Karpas-422 (cell line): ENCODE results near the gene NT5DC1. TPM values are rescaled to one million over a fixed set of nuclear protein-coding genes. Genes with fewer than 3 reads are reported as not detected.

Source experiments
- DNase-seq: peaks from one replicate; pipeline ENCODE4 v3.0.0-alpha.2; 2015
- H2AFZ ChIP-seq: fragments of 200-600 bp; sonication (generic); 2 replicates; pipeline ENCODE4 v1.6.1; 2014; ENCODE audit warnings: antibody characterized with exemption, low read length, mixed read lengths
- H3K27ac ChIP-seq: fragments of 200-600 bp; sonication (generic); 2 replicates; pipeline ENCODE4 v1.5.1; 2014; ENCODE audit warnings: mild to moderate bottlenecking, low read length, moderate library complexity
- H3K27me3 ChIP-seq: fragments of 200-600 bp; sonication (generic); 2 replicates; pipeline ENCODE4 v1.6.1; 2014; ENCODE audit warnings: low read length, mixed read lengths
- H3K36me3 ChIP-seq: fragments of 200-600 bp; sonication (generic); 2 replicates; pipeline ENCODE4 v1.6.1; 2014; ENCODE audit warnings: low read length, mixed read lengths; ENCODE audit not compliant: insufficient read depth
- H3K4me1 ChIP-seq: fragments of 200-600 bp; sonication (generic); 2 replicates; pipeline ENCODE4 v1.6.1; 2014; ENCODE audit warnings: mild to moderate bottlenecking, low read length, mixed read lengths
- H3K4me2 ChIP-seq: fragments of 200-600 bp; sonication (generic); 2 replicates; pipeline ENCODE4 v1.6.1; 2014; ENCODE audit warnings: low read length, low read depth, mild to moderate bottlenecking; ENCODE audit not compliant: poor library complexity, severe bottlenecking
- H3K4me3 ChIP-seq: fragments of 200-600 bp; sonication (generic); 2 replicates; pipeline ENCODE4 v1.5.1; 2014; ENCODE audit warnings: mild to moderate bottlenecking, antibody characterized with exemption, low read length, mixed read lengths
- H3K79me2 ChIP-seq: fragments of 200-600 bp; sonication (generic); 2 replicates; pipeline ENCODE4 v1.6.1; 2014; ENCODE audit warnings: mild to moderate bottlenecking, low read length, mixed read lengths
- H3K9ac ChIP-seq: fragments of 200-600 bp; sonication (generic); 2 replicates; pipeline ENCODE4 v1.6.0; 2014; ENCODE audit warnings: low read length
- H3K9me2 ChIP-seq: fragments of 200-600 bp; sonication (generic), shearing (Covaris generic); replicated peaks from 2 replicates; pipeline ENCODE4 v1.6.0; 2014; ENCODE audit warnings: mild to moderate bottlenecking, low read length, moderate library complexity; ENCODE audit not compliant: insufficient read depth
- H3K9me3 ChIP-seq: fragments of 300-700, 200-600 bp; sonication (generic); 2 replicates; pipeline ENCODE4 v1.6.1; 2014; ENCODE audit warnings: low read length, mixed read lengths
- H4K20me1 ChIP-seq: fragments of 200-600 bp; sonication (generic); 2 replicates; pipeline ENCODE4 v1.6.1; 2014; ENCODE audit warnings: mild to moderate bottlenecking, antibody characterized with exemption, low read length, low read depth; ENCODE audit not compliant: insufficient read depth
- total RNA-seq: library from RNA; depleted of rRNA; stranded (reverse); fragments of >200 nt; shearing (Covaris generic); gene quantifications from 2 replicates; pipeline ENCODE4 v1.2.3, GENCODE V29; 2014; ENCODE audit warnings: low replicate concordance

The NT5DC1 gene
- total RNA-seq, 1 experiment from 2014 or later, result 3.0 TPM

DNA sequence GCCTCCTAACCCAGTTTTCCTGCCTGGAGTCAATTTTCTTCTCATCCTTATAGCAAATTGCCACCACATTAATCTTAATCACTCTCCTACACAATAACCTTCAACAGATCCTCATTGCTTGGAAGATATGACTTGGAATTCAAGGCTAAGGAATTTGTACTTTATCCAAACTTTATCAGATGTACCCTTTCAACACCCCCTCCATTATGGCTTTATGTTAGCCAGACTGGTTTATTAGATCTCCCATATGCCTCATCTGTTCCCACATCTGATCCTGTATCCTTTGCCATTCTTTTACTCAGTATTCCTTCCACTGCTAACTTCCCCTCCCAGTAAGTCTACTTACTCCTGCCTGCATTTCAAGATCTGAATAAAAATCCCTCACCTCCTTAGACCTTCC lies 36.0 kb upstream of the NT5DC1 start:
- H3K9ac ChIP-seq, result no peak overlapping the region
- no peaks in the 10 kb centered on the region for H4K20me1 ChIP-seq
- no peaks in the 10 kb centered on the region for H3K9me2 ChIP-seq
- H3K9me3 ChIP-seq, result no peaks in the 10 kb centered on the region
- H3K79me2 ChIP-seq, result no peaks in the 10 kb centered on the region
- no peaks in the 10 kb centered on the region for H3K27me3 ChIP-seq
- no peak overlapping the region for H3K4me2 ChIP-seq
- H3K27ac ChIP-seq, result no peak overlapping the region
- no peak for DNase-seq
- no peak overlapping the region for H2AFZ ChIP-seq
- no peaks in the 10 kb centered on the region for H3K4me1 ChIP-seq
- H3K36me3 ChIP-seq, result no peaks in the 10 kb centered on the region
- H3K4me3 ChIP-seq, result no peak overlapping the region

DNA sequence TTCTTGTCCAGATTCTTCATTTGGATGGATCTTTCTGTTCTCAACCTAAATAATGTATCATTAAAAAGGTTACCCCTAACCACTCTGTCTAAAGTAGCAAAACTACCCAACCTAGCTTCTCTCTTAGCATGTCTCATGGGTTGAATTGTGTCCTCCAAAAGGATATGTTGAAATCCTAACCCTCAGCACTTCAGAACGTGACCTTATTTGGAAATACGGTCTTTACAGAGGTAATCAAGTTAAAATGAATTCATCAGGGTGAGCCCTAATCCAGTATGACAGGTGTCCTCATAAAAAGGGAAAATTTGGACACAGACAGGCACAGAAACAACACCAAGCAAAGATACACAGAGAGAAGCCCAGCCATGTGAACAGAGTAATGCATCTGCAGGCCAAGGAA lies 33.9 kb upstream of the NT5DC1 start:
- no peak overlapping the region for H3K27ac ChIP-seq
- no peaks in the 10 kb centered on the region for H3K9me2 ChIP-seq
- no peak overlapping the region for H3K4me2 ChIP-seq
- H2AFZ ChIP-seq, result no peak overlapping the region
- no peaks in the 10 kb centered on the region for H4K20me1 ChIP-seq
- H3K36me3 ChIP-seq, result no peaks in the 10 kb centered on the region
- H3K4me1 ChIP-seq, result no peaks in the 10 kb centered on the region
- H3K9me3 ChIP-seq, result no peaks in the 10 kb centered on the region
- no peak for DNase-seq
- no peaks in the 10 kb centered on the region for H3K79me2 ChIP-seq
- H3K9ac ChIP-seq, result no peak overlapping the region
- no peak overlapping the region for H3K4me3 ChIP-seq
- no peaks in the 10 kb centered on the region for H3K27me3 ChIP-seq

DNA sequence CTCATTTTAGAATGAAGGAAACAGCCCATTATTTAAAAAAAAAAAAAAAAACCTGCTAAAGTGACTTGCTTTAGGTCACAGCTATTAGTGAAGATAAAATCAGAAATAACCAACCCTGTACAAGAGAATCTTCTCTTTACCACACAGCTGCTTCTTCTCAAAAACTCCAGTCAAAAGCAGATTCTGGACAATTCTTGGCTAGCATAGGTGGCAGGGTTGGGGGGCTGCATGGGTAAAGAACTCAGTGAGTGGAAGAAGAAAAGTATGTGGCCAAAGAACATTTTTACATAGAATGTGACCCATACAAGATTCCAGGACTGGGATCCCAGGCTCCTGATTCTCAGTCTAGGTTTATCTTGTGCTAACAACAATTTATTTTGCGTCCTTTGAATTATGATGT lies 30.6 kb upstream of the NT5DC1 start:
- Histone ChIP-seq H3K27ac (no peak overlapping the region), H3K4me3 (no peak overlapping the region), H3K79me2 (no peaks in the 10 kb centered on the region), H3K4me2 (no peak overlapping the region), H3K36me3 (no peaks in the 10 kb centered on the region), H3K9ac (no peak overlapping the region), H3K9me3 (no peaks in the 10 kb centered on the region), H3K27me3 (no peaks in the 10 kb centered on the region), H2AFZ (no peak overlapping the region), H3K4me1 (no peaks in the 10 kb centered on the region), H3K9me2 (no peaks in the 10 kb centered on the region), H4K20me1 (no peaks in the 10 kb centered on the region)
- no peak for DNase-seq

DNA sequence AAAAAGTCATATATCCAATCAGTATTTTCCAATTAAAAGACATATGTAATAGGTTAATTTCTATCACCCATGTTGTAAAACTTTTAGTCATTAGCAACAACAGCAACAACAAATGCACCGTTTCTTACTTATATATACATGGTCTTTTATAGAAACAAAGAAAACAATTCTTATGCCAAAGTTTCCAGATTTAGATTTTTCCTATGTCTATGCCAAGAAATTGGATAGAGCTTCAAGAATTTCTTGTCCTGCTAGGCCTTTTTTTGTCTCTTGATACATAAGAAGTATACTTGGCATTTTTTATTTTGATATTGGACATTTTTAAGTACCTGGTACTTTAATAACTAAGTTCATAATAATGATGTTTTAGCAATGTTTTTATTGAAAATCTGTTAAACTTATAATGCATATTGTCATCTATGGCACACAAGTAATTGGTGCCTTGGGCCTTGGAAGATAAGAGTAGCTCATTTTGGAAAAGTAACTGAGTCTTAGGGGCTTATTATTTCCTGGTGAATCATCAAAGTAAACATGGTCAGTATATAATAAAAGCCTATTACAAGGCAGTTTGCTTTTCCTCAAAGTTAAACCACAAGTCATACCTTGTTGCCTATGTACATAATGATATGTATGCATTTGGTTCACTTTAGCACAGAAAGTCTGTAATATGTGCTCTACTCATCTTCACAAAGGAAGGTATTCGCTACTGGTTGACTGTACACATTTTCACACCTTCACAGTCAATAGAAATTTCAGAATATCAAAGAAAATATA lies 29.9 kb upstream of the NT5DC1 start:
- H3K9me2 ChIP-seq, result no peaks in the 10 kb centered on the region
- H3K9ac ChIP-seq, result no peak overlapping the region
- H3K4me2 ChIP-seq, result no peak overlapping the region
- no peaks in the 10 kb centered on the region for H3K36me3 ChIP-seq
- H3K4me1 ChIP-seq, result no peaks in the 10 kb centered on the region
- H3K27me3 ChIP-seq, result no peaks in the 10 kb centered on the region
- no peak overlapping the region for H3K27ac ChIP-seq
- no peaks in the 10 kb centered on the region for H3K79me2 ChIP-seq
- H3K9me3 ChIP-seq, result no peaks in the 10 kb centered on the region
- no peak for DNase-seq
- no peaks in the 10 kb centered on the region for H4K20me1 ChIP-seq
- H3K4me3 ChIP-seq, result no peak overlapping the region
- no peak overlapping the region for H2AFZ ChIP-seq

GRCh38 chr6:116072368-116072767 lies 28.3 kb upstream of the NT5DC1 start:
- no peak for DNase-seq
- Histone ChIP-seq H3K4me2 (no peak overlapping the region), H3K79me2 (no peaks in the 10 kb centered on the region), H3K9me3 (no peaks in the 10 kb centered on the region), H3K36me3 (no peaks in the 10 kb centered on the region), H3K9ac (no peak overlapping the region), H3K9me2 (no peaks in the 10 kb centered on the region), H3K4me3 (no peak overlapping the region), H2AFZ (no peak overlapping the region), H3K27ac (no peak overlapping the region), H3K27me3 (no peaks in the 10 kb centered on the region), H4K20me1 (no peaks in the 10 kb centered on the region), H3K4me1 (peaks cover 1% of the 10 kb centered on the region; the same call in 1 of the 2 replicates)

DNA sequence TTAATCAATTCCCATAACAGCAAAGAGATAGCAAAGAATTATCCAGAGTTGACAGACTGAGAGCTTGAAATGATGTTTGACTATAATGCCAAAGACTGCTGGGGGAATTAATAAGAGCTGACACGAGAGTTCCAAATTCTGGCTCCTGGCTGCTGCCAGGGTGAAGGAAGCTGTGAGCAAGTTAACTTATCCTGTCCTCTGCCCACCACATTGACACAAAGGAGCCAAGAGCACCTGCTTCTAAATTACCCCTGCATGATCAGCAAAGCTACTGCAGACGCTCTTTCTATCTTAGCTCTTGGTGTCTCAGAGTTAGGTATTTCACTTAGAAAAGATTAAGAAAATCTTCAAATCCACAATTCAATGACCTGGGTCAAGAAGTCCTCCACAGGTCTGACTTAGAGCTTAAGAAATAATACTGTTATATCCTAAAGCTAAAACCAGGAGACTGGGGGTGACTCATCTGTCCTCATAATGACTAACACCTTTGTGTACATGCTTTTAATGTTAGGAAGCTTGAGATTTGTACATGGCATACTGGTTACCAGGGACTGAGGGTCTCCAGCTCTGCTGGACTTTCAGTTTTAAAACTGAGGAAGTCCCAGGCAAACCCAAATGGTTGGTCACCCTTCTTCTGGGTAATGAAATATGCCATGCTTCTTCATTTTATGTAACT lies 26.8 kb upstream of the NT5DC1 start:
- no peak overlapping the region for H3K27ac ChIP-seq
- no peak overlapping the region for H3K4me2 ChIP-seq

DNA sequence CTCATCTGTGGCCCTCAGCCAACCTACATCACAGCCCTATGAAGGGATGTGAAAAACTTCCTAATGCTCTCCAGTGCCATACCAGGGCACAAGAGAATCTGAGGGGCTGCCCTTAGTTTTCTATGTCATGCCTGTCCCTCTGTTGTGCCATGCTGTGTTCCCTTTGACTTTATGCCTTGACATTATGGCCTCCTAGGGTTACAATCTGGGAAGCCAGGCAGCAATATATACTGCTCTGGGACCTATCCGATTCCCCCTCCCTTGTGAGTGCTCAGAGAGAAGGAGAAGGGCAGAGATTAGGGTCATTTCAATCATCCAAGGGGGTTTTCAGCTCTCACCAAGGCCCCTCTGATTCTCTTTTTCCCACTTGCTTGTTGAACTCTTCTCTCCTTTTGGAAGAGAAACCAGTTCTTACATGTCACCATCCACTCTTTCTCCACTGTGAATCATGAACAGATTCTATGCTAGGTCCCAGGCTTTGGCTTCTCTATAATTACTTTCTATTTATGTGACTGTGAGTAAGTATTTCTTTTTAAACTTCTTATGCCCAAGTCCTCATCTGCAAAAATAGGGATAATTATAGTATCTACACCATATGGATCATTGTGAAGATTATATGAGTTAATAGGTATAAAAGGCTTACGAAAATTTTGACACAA lies 25.8 kb upstream of the NT5DC1 start:
- Histone ChIP-seq H3K9ac (no peak overlapping the region), H3K36me3 (no peaks in the 10 kb centered on the region), H2AFZ (no peak overlapping the region), H3K9me3 (no peaks in the 10 kb centered on the region), H4K20me1 (no peaks in the 10 kb centered on the region), H3K27ac (no peak overlapping the region), H3K79me2 (no peaks in the 10 kb centered on the region), H3K27me3 (no peaks in the 10 kb centered on the region), H3K9me2 (no peaks in the 10 kb centered on the region), H3K4me1 (peaks cover 3% of the 10 kb centered on the region; the same call in 1 of the 2 replicates), H3K4me3 (no peak overlapping the region), H3K4me2 (no peak overlapping the region)
- DNase-seq, result no peak

More for the DNA sequence above, 26.8 kb upstream of the NT5DC1 start:
- no peak overlapping the region for H2AFZ ChIP-seq
- no peaks in the 10 kb centered on the region for H3K36me3 ChIP-seq
- no peak overlapping the region for H3K9ac ChIP-seq
- no peaks in the 10 kb centered on the region for H3K79me2 ChIP-seq
- peaks cover 3% of the 10 kb centered on the region; the same call in 1 of the 2 replicates for H3K4me1 ChIP-seq
- H3K27me3 ChIP-seq, result no peaks in the 10 kb centered on the region
- no peaks in the 10 kb centered on the region for H3K9me2 ChIP-seq
- H3K4me3 ChIP-seq, result no peak overlapping the region
- H3K9me3 ChIP-seq, result no peaks in the 10 kb centered on the region
- DNase-seq, result no peak
- H4K20me1 ChIP-seq, result no peaks in the 10 kb centered on the region

GRCh38 chr6:116078522-116078921 lies 22.1 kb upstream of the NT5DC1 start:
- Histone ChIP-seq H3K27ac (no peak overlapping the region), H3K79me2 (no peaks in the 10 kb centered on the region), H3K4me3 (no peak overlapping the region), H2AFZ (no peak overlapping the region), H3K4me2 (no peak overlapping the region), H3K4me1 (peaks cover 3% of the 10 kb centered on the region; the same call in 1 of the 2 replicates), H3K36me3 (no peaks in the 10 kb centered on the region), H4K20me1 (no peaks in the 10 kb centered on the region), H3K9me2 (no peaks in the 10 kb centered on the region), H3K27me3 (no peaks in the 10 kb centered on the region), H3K9me3 (no peaks in the 10 kb centered on the region), H3K9ac (no peak overlapping the region)
- DNase-seq, result no peak
